Measurements from ENCODE around the gene MEGF6.

GRCh38 chr1:3630161-3630611, 18.9 kb upstream of the MEGF6 start:
- TF ChIP-seq CTCF (IDR thresholded peaks at IDR 0.05) (no peak), POLR2A (IDR thresholded peaks at IDR 0.05) (no peak), POLR2AphosphoS5 (IDR thresholded peaks at IDR 0.05) (no peak)
